Stimulated activated CD8-positive, alpha-beta memory T cell treated with anti-CD3 and anti-CD28 coated beads, Interleukin-12 subunit alpha, Interleukin-12 subunit beta, amount 100 ng/mL, for 1 hour (primary cell): ENCODE measurements around the gene FBN2.
"Not testable (repeated sequence)": the region's sequence is repeated elsewhere in the genome, so short reads cannot be mapped to it uniquely, and the experiment has no call there.

ENCODE experiments used
- DNase-seq: peaks from one replicate; pipeline ENCODE4 v3.0.0-alpha.2; 2020; ENCODE audit warnings: low read depth

Gene FBN2

GRCh38 chr5:128358826-128359225 is 179.2 kb downstream of the FBN2 start:
- DNase-seq = no peak

DNA sequence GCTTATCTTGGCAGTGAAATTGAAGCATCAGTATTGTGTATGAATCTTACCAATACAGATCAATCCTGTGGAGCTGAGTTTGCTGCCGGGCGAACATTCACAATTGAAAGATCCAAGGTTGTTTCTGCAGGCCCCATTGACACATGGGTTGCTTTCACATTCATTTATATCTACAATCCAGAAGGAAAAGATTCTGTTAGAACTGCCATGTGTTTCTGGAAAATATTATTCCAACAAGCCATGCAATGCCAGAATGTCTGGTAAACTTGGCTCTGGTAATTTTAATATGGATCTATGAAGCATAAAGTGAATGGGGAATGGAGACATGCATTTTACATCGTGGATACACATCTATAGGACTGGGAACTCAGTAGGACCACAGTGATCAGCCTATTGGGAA is 180.8 kb downstream of the FBN2 start:
- DNase-seq = no peak

- DNase-seq = no peak
These were observed 182.1 kb downstream of the FBN2 start for GRCh38 chr5:128355961-128356360.

- DNase-seq = no peak
These were observed 184.5 kb downstream of the FBN2 start for GRCh38 chr5:128353441-128354107.

DNA sequence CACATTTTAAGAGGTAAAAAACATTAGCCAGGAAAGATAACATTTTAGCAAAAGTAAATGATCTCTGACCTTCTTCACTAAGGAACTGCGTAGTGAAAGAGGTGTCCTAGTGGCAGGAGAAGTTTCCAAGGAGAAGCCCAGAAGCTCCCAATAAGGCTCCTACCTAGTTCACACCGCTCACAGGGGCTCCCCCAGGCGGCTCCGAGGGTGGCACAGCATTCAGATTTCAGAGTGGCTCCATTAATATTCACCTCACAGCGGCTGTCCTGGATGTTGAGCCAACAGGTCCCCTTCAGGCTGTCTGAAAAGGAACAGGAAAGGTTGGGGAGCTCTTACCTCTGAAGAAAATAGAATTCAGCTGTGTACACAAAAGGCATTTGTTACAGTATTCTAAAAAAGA is 187.3 kb downstream of the FBN2 start:
- no peak for DNase-seq

DNA sequence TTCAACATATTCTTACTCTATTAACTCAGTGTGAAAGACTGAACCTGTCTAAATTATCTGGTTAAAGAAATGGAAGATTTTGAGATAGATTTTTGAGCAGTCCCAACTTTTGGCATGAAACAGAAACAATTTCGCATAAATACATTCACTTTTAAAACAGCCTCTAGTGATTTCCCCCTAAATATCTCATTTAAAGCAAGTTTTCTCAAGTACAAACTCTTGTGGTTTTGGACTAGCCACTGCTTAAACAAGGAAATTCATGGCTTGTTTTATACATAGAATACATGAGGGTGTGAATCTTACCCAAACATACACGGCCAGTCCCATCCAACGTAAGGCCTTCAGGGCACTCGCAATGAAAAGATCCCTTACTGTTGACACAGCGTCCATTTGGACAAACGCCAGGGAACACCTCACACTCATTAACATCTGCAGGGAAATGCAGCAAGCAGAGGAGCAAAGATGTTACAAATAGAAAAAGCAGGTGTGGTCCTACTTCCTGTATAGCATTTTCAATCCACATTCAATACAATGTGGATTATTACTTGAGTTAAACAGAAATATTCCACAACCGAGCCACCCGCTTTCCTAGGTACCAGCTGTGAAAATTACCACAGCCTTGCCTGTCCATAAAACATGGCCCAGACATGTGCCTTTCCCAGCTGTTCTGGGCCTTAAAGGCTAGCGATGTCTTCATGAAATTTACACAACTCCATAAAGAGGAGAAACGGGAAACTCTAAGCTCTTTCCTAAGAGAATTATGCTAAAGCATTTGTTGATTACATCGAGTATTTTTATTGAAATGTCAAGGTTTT is 188.8 kb downstream of the FBN2 start:
- DNase-seq = no peak

- no peak for DNase-seq
These were observed 192.0 kb downstream of the FBN2 start for GRCh38 chr5:128346038-128346437.

- DNase-seq = no peak
These were observed 192.8 kb downstream of the FBN2 start for GRCh38 chr5:128345247-128345646.

- DNase-seq = no peak
These were observed 194.9 kb downstream of the FBN2 start for GRCh38 chr5:128343168-128343567.

- DNase-seq = no peak
These were observed 197.0 kb downstream of the FBN2 start for GRCh38 chr5:128341056-128341455.

GRCh38 chr5:128340648-128341047 is 197.4 kb downstream of the FBN2 start:
- DNase-seq = no peak

DNA sequence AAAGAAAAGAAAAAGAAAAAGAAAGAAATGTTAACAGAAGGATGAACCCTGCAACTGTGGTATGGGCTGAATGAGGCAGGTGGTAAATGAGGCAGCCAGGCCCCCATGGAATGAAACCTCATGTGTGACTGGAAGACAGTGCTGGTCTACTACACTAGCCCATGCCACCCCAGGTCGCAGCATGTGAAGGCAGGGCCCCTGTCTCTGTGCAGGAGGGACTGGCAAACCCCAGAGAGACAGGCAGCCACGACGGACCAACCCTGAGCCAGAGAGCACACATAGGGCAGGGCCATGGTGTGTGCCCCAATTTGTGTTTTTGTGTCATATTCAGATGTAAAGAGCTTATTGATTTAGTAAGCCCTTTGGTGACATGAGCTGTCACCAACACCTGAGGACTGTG is 198.5 kb downstream of the FBN2 start:
- no peak for DNase-seq

GRCh38 chr5:128338649-128339048 is 199.4 kb downstream of the FBN2 start:
- no peak for DNase-seq

- no peak for DNase-seq
These were observed 202.7 kb downstream of the FBN2 start for GRCh38 chr5:128335339-128335738.

GRCh38 chr5:128334010-128334716 is 203.9 kb downstream of the FBN2 start:
- no peak for DNase-seq

- no peak for DNase-seq
These were observed 206.8 kb downstream of the FBN2 start for GRCh38 chr5:128331261-128331660.

DNA sequence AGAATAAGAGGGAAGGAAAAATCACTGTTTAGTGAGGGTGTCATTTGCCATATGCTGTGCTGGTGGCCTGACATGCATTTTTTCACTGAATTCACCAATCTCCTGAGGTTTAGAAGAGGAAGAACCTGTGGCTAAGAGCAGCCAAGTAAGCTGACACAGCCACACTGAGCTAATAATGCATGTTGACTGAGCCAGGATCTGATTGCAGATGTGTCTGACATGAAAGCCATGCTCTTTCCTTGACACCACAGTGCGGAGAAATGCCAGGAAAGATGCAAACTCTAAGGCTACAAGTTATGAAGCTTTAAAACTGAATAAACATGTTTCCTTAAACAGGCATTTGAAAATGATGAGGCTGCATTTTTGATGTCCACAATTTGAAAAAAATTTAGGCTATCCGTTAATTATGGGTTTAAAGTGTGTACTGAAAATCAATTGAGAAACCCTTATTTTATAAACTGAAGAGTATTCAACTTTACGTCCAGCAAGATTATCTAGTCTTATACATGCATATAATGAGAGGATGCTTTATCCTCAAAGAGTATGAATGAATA is 208.6 kb downstream of the FBN2 start:
- DNase-seq = no peak

GRCh38 chr5:128328446-128328845 is 209.6 kb downstream of the FBN2 start:
- DNase-seq = no peak

DNA sequence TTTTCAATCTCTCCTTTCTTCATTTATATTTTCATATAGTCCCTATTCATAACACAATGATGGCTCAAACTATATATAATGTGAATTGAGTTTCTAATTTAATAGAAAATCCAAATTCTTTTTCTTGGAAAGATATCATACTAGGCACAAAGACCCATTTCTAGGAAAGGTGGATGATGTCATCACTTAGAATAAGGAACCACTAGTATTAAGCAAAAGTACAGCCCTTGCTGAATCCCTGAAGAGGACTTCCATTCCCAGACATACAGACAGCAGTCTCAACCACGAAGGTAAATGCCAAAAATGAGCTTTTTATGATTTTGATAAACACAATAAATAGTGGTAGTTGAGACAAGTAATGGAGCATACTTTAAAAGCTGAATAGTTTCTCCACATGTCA is 210.0 kb downstream of the FBN2 start:
- DNase-seq = no peak

DNA sequence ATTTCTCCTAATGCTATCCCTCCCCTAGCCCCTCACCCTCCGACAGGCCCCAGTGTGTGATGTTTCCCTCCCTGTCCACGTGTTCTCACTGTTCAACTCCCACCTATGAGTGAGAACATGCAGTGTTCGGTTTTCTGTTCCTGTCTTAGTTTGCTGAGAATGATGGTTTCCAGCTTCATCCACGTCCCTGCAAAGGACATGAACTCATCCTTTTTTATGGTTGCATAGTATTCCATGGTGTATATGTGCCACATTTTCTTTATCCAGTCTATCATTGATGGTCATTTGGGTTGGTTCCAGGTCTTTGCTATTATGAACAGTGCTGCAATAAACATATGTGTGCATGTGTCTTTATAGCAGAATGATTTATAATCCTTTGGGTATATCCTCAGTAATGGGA is 216.6 kb downstream of the FBN2 start:
- DNase-seq = not testable (repeated sequence)

- DNase-seq = no peak
These were observed 219.4 kb downstream of the FBN2 start for GRCh38 chr5:128318691-128319090.

DNA sequence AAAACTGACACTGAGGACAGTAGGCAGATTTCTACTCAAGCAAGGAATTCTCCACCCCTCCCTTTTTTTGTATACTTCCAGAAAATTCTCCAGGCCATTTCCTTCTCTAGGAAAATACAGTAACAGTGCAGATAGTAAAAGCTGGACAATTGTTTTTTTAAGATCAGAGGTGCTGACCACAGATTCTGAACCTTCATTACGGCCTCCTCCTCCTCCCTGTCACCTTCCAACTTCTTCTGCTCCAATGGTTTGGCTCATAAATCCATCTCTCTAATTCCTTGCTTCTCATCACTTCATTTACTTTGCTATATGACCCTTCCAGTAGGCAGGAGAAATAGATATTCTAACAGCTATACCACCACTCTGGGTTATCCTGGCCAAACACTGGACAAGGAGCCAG is 220.6 kb downstream of the FBN2 start:
- no peak for DNase-seq

- DNase-seq = no peak
These were observed 222.4 kb downstream of the FBN2 start for GRCh38 chr5:128315671-128316070.
